Myocyte (in vitro differentiated cells): ENCODE results near the gene PLB1. TPM values are rescaled to one million over a fixed set of nuclear protein-coding genes. Genes with fewer than 3 reads are reported as not detected.

Experiments used
- DNase-seq: peaks from one replicate; pipeline ENCODE4 v3.0.0-alpha.2; 2012; ENCODE audit warnings: low read depth
- total RNA-seq: library from RNA; depleted of rRNA; stranded (reverse); fragments of >200 nt; gene quantifications from 2 replicates; pipeline ENCODE4 v1.2.3, GENCODE V29; 2014

Gene PLB1
- total RNA-seq, 1 donor from 2014 or later, result 0.24 TPM

DNA sequence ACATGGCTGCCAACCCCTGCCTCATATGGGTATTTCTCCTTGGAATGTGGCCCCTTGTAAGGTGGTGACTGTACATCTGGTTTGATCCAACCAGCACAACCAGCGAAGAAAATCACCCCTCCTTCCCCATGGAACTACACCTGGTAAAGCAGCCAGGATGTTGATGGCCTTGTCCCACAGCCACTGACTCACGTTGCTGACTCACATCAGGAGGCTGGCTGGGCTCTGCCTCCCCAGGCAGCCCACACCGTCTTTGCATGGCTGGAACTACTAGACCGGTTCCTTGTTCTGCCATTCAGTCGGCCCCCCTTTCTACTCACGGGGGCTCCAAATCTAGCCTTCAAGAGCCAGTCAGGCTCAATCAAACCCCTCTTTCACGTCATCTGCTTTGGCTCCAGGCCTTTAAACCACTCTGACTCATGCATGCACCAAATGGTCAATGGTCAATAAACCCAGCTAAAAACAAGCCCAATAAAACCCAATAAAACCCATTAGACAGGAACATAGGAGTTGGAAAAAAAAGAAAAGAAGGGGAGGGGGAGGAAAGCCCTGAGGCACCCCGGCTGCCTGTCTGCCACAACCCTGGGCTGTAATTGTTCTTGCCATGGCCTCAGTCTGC lies 114.8 kb downstream of the PLB1 start:
- DNase-seq, result peak; percentile 75

DNA sequence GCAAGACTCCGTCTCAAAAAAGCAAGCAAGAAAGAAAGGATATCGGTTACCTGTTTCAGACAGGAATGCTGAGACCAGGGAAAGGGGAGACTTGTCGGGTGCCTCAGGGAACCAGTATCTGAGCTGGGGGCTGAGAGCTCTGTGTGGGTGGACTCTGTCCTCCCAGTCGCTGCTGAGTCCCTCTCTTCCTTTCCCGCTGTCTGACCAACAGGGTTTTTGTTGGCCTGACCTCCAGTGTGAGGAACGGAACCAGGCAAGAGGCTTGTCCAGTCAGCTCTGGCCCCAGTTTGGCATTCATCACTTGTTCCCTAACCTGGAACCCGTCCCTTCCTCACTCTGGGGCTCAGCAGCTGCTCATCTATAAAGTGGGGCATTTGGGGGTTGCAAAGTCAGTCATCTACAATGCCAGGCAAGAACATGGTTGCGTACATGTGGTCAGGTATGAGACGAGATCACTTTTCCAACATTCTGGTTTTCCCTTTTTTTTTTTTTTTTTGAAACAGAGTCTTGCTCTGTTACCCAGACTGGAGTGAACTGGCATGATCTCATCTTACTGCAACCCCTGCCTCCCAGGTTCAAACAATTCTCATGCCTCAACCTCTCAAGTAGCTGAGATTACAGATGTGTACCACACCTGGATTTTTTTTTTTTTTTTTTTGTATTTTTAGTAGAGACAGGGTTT lies 116.4 kb downstream of the PLB1 start:
- no peak for DNase-seq

DNA sequence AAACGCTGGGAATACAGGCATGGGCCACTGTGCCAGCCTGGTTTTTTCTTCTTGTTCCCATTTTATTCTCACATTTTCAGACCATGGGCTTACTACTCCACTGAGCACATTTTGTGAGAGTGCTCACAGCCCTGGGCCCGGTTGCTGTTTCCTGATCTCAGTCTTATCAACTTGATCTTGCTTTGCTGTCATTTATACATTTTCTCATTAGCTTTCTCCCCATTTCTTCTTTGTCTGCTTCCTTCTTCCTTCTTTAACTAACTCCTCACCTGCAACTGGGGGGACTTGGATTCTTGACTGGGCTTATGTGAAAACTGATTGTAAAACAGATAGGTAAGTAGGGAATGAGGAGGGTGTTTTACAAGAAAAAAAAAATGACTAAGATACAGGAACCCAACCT lies 117.3 kb downstream of the PLB1 start:
- DNase-seq, result no peak

GRCh38 chr2:28613633-28614501 lies 118.0 kb downstream of the PLB1 start:
- peak; percentile 77 for DNase-seq

DNA sequence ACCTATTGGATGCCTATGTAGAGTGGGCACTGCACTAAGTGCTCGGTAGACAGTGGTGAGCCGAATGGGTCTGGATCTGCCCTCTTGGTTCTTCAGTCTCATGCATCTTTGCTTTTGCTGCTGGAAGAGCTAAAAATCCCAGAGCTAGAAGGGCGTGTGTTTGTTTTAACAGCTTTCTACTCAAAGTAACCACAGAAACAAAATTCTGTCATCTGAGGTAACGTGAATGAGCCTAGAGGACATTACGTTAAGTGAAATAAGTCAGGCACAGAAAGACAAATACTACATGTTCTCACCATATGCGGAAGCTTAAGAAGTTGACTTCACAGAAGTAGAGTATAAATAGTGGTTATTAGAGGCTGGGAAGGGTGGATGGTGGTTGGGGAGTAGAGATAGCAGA lies 119.8 kb downstream of the PLB1 start:
- DNase-seq, result no peak

DNA sequence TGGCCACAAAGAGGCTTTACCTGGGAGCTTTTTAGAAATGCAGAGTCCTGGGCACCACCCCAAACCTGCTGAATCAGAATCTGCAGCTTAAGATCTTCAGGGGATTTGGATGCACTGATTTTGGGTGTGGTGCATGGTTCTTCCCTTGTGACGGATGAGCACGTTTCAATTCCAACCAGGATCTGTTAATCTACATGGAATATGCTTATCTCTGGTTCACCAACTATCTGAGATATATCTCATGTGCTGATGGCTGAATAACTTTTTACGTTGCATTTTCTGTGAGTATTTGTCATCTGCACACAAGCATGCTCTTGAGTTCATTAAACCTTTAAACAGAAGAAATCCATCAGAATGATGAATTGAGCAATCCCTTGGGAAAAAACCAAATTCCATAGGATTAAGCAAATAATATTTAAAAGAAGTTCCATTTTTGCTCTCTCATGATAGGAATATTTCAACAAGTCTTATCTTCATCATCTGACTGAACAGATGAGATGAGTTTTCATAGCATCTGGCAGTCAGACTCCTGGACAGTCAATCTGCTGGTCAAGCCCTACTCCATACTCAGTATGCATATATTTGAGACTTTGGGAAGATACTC lies 120.6 kb downstream of the PLB1 start:
- no peak for DNase-seq

- no peak for DNase-seq
Measured at GRCh38 chr2:28617502-28618184, 121.8 kb downstream of the PLB1 start.

GRCh38 chr2:28618221-28619141 lies 122.6 kb downstream of the PLB1 start:
- DNase-seq, result no peak

DNA sequence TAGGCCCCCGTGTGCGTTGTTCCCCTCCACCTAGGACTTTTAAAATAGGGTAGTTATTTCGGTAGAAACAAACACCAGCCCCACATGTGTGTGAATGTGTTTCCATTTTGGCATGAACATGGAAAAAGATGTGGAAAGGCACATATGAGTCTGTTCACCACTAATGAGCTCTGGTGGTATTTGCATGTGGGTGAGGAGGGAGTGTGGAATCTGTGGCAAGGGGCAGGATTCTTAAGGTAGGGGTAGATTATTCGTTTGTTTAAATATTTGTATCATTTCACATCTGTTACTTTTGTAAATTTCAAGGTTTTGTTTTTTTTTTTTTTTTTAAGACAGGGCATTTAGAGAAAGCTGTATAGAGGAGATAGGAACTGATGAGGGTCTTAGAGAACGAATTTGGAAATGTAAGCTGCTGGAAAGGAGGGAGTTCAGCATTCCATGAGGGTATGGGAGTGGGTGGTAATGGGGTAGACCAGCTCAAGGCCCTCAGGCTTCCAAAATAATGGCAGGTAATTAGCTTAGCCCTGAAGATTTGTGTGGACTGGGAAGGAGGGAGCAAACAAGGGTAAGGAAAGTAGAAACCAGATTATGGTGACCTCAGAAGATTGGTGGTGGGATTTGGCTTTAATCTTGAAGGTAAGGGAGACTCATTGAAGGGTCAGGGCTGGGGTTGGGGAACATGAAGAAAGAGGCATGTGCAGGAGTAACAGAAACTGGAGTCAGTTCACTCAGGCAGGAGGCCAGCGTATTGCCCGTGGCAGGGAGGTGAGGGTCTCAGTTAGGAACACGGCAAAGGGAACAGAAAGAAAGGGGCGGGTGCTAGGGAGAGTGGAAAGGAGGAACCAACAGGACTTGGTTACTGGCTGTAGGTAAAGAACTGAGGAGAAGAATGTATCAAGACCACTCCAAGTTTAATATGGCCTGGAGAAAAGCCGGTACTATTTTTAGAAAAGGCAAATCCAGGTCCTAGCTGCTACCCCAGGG lies 123.6 kb downstream of the PLB1 start:
- DNase-seq, result peak; percentile 29

- no peak for DNase-seq
Measured at GRCh38 chr2:28620291-28620793, 124.5 kb downstream of the PLB1 start.

- DNase-seq, result no peak
Measured at GRCh38 chr2:28620801-28621171, 124.9 kb downstream of the PLB1 start.

- peak; percentile 70 for DNase-seq
Measured at GRCh38 chr2:28621172-28622100, 125.6 kb downstream of the PLB1 start.

DNA sequence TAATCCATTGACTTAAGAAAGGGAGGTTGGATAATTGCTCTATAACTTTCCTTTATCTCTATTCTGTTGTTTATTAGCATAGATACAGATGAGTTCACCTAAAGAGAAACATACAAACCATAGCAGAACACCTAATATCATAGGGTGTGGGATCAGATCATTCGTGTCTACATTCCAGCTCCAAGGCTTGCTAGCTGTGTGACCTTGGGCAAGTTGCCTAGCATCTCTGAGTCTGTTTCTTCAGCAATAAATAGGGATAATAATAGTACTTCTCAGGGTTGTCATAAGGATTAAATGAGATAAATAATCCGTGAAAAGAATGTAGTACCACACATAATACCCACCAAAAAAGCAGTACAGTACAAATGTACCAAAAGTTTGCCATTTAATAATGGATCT lies 126.2 kb downstream of the PLB1 start:
- no peak for DNase-seq

GRCh38 chr2:28623582-28624405 lies 127.9 kb downstream of the PLB1 start:
- DNase-seq, result no peak

- no peak for DNase-seq
Measured at GRCh38 chr2:28624436-28624792, 128.6 kb downstream of the PLB1 start.

DNA sequence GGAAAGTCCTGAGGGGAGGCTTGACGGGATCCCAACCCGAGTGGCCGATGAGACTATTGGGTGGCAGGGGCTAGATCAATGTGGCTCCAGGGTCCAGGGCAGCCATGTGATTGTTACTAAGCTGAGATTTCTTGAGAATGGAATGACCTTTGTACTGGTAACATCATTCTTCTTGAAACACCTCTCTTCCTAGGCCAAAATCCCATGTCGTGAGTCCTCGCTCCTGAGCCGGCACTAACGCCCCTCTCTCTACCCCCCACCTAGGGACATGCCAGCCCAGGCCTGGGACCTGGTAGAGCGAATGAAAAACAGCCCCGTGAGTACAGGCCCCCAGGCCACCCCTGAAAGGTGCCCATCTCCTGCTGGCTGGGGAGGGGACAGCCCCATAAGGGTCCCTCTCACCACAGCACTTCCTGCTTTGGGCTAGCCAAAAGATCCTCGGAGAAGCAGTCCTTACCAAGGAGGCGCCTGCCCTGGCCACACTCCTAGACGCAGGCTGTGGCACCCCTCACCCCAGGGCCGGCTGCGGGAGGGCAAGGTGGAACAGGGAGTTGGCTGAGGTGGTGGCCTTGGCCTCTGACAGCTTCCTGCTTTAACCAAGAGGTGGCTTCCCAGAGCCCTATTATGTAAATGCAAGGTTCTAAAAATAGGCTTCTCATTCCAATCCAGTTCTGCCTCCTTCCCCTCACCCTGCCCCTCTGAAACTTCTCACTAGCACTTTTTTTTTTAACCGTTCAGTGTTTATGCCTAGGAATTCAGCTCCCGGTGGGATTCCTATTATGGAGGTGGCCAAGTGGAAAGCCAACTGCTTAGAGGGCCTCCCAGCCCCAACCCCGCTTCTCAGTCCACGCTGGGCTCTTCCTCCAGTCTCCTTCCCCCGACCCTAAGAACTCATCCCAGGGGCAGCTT lies 129.2 kb downstream of the PLB1 start:
- DNase-seq, result peak; percentile 82
